ENCODE data around the gene NAALADL2.

NAALADL2 gene

DNA sequence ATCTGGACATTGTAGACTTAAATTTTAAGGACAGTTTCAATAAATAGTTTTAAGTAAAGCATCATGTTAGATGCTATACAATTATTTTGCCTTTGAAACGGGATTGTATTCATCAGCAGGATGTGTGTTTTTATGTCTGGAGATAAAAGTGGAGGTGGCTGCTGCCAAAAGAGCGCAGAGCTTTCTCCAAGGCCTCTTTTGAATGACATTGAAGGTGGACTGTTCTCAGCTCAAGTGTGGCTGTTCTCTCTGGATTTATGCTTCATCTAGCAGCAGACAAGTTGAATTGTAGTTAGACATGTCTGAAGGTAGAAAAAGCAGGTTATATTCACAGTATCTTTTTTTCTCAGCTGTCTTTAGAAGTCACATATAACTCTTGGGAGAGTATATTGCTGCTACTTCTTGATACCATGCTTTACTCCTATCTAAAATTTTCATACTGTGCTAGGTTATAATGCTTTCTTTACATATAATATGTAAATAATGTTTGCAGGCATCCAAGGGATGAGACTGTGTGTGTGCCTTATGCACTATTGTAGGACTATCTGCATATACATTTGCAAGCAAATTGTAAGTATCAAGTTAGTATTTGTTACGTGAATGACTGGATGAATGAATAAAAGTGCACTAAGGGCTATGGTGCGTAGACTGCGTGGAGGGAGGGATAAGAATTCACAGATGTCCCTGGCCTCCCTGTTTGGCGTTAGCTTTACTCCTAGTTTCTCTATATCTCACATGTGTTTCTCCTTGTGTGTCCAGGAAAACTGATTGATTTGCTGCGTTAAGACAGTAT is 340.1 kb downstream of the NAALADL2 start:
- no peak for DNase-seq (ENCODE audit: low read depth in 3 of 3, low spot score in 1 of 3)

DNA sequence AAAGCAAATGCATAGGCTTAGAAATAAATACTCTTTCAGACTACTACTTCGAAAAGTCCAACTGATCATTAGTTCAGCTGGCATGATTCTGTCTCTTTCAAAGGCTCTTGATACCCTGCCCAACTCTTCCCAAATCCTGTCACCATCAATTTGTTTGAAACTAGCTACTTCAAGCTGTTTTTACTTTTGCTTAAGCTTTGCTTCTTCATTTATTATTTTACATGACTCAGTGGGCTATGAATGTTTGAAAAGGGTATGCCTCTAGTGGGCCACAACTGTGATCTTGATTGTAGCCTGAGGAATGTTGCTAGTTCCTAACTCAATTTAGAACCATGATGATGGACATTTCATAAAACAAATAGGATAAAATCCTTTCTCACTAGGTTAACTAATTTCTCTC is 340.8 kb downstream of the NAALADL2 start:
- no peak for DNase-seq (ENCODE audit: low read depth in 3 of 3, low spot score in 1 of 3)

DNA sequence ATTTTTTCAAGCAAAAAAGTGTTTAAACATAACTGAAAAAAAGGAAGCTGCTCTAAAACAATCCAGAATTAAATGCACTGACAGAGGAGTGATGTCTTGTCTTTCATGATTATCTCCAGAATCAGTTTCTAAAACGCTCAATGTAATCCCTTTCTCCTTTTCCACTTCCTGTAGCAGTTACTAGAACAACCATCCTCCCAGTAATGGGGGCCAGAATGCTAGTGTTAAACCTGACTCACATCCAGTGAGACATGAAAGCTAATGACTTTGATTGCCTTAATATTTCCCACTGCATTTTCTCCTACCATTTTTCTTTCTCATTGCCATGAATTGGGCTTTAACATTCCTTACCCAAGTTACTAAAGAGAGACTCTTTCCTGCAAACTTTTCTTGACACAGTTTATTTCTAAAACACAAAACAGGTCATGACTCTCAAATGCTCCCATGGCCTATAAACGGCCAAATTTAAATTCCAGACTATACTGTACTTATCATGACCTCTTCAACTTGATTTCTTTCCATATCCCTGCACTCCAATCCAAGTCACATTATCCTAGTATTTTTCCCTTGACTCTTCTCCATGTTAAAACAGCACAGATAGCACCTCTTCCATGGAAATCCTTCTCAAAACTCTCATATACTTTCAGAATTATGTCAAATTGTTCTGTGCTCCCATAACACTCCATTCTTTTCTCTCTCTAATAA is 341.4 kb downstream of the NAALADL2 start:
- no peak for DNase-seq (ENCODE audit: low read depth in 3 of 3, low spot score in 1 of 3)

DNA sequence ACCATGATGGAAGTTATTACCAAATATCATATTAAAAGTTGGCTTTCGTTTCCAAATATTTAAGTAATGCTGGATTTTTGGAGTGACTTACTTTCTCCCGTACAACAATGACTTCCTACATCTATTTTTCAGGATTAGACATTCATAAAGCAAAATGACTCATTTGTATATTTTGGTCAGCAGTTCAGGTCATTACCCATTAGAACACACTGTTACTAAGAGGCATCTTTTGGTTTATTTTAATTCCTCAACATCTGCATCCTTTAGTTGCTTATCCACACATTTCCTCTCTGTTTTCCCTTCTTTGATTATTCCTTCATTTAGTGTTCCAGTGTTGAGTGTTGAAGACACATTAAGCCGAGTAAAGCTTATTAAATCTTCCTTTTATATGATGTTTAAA is 348.2 kb downstream of the NAALADL2 start:
- no peak for DNase-seq (ENCODE audit: low read depth in 3 of 3, low spot score in 1 of 3)

DNA sequence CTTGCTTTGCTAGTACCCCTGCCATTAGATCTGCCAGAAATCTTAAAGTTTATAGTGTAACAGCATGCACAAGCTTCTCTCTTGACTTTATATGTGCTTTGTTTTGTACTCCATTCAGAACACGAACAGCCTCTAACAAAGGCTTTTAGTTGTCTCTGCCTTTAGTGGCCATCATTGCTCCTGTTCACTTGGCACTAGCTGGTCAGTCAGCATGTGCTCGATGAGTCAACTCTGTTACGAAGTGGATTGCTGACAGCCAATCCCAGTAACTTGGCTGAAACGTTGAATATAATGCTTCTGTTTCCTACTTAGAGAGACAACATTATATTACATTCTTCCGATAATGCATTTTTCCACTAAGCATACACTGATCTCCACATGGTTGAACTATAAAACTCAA is 349.2 kb downstream of the NAALADL2 start:
- DNase-seq (ENCODE audit: low read depth in 3 of 3, low spot score in 1 of 3): no peak

DNA sequence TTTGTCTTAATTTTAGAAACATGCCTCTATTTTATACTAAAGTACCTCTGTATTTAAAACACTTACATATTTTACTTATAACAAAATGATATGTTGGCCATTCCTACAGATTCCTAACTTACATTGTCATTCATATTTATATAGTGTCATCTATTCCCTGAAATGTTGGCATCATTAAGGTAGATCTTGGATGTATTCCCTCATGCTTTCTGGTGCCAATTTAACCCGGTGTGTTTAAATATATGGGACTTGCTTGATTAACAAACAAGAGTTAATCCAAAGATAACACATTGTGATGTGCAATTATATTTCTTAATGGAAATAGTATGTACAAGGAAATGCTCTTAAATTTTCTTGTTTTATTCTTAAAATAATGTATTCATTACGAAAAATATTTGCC is 352.3 kb downstream of the NAALADL2 start:
- no peak for DNase-seq (ENCODE audit: low read depth in 3 of 3, low spot score in 1 of 3)

DNA sequence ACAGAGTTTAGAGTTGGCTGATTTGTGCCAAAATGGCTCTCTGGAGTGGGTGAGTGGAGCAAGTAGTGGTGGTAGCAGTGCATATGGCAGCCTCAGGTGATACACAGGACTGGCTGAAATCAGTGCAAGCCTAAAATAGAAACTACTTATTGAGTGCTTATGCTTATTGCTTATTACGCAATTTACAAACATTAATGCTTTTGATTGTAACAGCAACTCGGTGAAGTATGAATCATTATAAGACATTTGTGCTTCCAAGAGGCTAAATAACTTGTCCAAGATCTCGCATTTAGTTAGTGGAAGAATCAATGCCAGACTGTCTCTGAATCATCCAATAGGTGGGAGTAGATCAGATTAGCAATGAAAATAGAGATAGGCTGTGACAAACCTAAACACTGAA is 353.8 kb downstream of the NAALADL2 start:
- DNase-seq (ENCODE audit: low read depth in 3 of 3, low spot score in 1 of 3): no peak

DNA sequence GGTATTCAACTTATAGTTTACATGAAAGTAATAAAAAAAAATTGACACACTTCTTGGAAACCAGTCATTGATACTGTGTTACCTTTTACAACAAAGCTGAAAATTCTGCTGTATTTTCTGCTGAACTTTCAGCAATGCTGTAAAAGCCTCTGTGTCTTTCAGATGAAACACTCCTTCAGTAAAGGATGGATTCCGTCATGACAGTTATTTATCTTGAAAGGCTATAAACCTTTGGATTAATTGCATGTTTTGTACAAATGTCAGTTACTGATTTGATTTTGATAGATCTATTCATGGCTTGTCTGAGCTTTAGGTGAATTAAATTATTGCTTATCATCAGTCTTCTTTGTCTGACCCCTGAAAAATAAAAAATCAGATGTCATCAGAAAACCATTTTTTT is 355.1 kb downstream of the NAALADL2 start:
- DNase-seq (ENCODE audit: low read depth in 3 of 3, low spot score in 1 of 3): no peak

DNA sequence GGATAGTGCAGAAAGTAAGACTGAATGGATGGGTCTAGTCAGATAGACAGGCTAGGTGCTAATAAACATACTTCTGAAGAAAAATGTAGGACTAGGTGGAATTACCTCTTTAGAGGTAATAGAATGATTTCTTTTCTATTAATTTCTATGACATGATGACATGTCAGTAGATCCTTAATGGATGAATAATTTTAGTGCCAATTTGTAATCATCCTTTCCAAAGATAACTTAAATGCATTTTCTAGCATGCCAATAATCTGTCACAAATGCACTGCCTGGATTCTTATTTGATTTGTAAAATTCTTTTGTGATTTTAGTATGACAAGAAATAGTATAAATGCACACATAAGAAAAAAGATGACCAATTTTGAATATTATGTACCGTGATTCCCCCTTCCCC is 356.7 kb downstream of the NAALADL2 start:
- no peak for DNase-seq (ENCODE audit: low read depth in 3 of 3, low spot score in 1 of 3)

DNA sequence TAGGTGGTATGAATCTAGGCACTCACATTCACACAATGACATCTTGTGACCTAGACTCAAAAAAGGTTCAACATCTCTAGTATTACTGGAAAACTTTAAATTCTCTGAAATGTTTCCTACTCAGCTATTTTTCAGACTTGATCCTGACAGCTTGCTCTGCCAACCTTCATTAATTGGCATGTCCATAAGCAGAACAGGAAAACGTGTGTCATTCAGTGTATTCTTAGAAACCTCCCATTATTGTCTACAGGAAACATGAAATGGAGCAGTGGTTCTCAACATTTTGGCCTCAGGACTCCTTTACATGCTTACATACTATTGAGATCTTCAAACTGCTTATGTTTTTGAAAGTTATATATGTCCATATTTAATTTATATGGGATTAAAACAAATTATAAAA is 363.2 kb downstream of the NAALADL2 start:
- DNase-seq (ENCODE audit: low read depth in 3 of 3, low spot score in 1 of 3): no peak

DNA sequence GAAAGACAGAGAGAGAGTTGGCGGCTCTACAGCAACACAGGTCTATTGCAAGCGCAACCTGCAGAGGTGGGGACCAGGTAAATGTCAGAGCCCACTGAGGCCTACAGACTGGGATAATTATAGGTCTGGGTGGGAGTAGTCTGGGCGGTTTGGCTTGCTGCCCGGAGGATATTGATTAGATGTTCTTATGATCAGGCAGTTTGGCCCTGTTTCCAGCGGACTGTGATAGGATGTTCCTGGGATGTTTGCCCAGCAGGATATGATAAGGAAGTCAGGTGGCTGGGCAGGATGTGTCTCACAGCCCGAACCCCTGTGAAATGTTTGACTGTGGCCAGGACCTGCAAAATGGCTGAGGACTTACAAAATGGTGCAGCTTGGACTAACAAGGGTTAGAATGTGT is 364.9 kb downstream of the NAALADL2 start:
- no peak for DNase-seq (ENCODE audit: low read depth in 3 of 3, low spot score in 1 of 3)

DNA sequence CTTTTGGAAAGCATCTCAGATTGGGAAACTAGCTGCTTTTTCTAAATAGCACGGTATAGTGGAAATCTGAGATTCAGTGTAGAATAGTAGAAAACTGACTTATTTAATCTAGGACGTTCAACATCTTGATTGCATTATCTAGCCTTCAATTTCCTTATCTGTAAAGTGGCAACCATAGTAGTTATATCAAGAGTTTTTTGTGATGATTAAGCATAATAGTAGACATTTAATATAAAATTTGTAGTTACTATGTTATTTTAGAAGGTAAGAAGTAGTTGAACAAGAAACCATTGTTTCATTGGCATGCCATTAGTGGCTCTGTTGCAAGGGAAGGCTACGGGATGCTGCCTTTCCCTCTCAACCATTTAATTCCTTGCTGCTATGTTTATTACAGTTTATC is 367.3 kb downstream of the NAALADL2 start:
- DNase-seq (ENCODE audit: low read depth in 3 of 3, low spot score in 1 of 3): no peak

DNA sequence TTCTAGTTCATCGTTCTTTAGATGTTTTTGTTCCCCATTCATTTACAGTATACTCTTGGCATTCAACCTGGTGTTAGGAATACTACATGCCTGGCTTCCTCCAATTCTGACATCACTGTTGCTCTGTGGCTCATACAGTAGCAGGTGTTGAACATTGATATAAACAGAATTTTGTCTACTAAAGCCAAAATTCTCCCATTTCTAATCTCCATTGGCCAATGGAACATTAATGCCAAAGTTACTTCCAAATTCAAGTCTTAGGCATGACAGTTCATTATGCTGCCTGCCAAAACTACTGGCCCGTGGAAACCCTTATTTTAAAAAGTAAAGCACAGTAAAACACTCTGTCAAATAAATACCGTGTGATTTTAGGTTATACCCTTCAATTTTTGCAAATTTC is 368.0 kb downstream of the NAALADL2 start:
- no peak for DNase-seq (ENCODE audit: low read depth in 3 of 3, low spot score in 1 of 3)

DNA sequence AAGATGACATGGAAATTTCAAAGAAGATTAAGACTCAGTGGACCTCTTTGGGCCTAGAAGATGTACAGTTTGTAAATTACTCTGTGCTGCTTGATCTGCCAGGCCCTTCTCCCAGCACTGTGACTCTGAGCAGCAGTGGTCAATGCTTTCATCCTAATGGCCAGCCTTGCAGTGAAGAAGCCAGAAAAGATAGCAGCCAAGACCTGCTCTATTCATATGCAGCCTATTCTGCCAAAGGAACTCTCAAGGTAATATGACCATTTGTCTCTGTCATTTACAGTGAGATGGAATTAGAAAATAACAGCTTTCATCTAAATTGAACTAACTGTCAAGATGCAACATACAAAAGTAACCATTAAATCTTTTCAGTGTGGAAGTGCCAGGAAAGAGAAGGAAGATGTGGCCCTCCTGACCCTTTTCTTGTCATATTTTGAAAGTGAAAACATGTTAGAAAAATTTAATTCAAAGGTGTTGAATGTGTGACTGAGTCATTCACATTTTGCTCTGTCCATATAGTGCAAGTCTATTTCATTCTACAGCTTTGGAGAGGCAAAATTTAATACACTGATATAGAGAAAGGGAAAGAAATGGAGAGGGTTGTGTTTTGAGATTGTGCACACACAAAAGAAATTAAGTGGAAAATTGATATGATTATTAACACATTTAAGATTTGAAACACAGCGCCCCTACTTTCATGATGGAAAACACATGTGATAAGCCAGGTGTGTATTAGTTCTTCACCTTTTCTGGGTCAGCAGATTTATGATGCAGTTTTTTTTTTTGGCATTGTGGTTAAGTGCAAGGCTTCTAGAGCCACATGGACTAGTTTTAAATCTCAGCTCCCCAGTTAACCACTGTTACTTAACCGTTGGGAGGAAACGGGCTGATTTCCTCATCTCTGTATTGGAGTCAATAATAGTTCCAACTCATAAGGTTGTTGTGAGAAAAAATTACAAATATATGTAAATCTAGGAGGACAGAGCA is 375.1 kb downstream of the NAALADL2 start:
- DNase-seq (ENCODE audit: low read depth in 3 of 3, low spot score in 1 of 3): no peak

DNA sequence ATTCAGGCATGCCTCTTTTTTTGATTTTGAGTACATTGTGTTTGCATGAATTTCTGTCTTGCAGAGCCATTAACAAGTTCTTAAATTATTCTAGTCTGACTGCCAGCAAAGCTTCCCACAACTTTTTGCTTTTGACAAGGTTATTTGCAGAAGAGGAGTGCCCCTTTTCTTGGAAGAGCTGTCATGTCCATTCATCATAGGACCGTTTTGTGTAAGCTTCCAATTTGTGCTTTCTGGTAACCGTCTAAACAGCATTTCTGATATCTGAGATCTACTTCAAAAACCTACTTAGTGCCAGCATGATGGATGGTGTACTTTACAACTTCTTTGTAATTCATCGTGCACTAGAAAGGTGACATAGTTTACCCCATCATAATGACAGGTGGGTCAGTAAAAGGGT is 379.7 kb downstream of the NAALADL2 start:
- no peak for DNase-seq (ENCODE audit: low read depth in 3 of 3, low spot score in 1 of 3)

DNA sequence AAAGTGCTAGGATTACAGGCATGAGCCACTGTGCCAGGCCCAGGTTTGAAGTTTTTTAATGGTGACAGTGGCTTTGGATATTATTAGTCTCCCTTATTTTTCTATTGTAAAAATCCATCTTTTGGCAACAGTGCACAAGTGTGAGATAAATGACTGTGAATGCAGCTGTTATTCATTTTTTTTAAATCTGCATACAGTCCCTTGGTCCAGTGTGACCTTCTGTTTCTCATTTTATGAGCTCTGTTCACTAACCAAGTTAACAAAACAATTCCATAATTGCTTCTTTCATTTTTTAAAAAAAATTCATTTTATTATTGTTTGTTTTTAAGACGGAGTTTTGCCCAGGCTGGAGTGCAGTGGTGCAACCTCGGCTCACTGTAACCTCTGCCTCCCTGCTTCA is 381.8 kb downstream of the NAALADL2 start:
- DNase-seq (ENCODE audit: low read depth in 3 of 3, low spot score in 1 of 3): no peak

DNA sequence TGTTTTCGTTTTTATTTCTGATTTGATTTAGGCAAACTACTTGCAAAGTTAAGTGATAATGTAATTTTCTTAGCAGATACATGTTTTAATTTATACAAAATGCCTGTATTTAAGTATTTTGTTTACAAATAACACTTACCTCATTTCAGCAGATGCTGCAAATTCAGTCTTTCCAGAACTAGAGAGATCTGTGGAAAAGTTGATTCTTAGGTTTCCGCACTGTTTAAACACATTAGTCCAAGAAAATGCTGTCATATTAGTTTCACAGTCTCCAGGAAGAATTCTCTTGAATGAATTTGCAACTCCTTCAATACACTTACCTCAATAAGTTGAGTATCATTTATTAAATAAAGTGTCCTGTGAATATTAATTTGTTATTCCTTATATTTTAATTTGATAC is 383.1 kb downstream of the NAALADL2 start:
- no peak for DNase-seq (ENCODE audit: low read depth in 3 of 3, low spot score in 1 of 3)

DNA sequence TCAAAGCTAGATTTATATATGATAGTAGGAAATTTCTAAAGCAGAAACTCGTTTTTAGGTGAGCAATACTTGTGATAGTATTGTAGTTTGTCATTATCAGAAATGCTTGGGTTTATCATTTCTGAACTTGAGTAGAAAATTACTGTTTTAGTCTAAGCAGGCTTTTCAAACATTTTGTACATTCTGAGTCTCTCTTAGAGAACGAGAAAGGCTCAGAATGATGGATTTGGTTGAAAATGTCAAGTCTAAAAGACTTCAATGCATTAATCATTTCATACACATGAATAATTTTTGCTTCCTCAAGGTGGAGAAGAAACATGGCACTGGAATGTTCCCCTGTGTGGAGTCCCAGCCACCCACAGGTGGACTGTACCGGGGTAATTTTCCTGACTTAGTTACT is 387.1 kb downstream of the NAALADL2 start:
- no peak for DNase-seq (ENCODE audit: low read depth in 3 of 3, low spot score in 1 of 3)

DNA sequence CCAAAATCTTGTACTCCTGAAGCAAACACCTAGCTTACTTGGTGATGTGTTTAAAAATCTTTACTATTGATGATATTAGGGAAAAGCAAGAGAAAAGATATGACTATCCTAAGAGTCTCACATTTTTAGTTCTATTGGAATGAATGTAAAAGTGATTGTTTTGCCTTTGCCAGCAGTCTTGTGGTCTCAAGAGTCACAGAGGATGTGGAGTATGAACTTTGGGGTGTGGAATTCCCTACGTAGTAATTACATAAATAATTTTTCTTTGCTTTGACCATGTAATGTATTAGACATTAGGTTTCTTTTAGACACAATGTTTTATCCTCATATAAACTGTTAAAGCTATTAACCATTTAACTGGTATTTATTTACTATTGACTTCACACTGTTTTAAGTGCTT is 387.6 kb downstream of the NAALADL2 start:
- no peak for DNase-seq (ENCODE audit: low read depth in 3 of 3, low spot score in 1 of 3)

DNA sequence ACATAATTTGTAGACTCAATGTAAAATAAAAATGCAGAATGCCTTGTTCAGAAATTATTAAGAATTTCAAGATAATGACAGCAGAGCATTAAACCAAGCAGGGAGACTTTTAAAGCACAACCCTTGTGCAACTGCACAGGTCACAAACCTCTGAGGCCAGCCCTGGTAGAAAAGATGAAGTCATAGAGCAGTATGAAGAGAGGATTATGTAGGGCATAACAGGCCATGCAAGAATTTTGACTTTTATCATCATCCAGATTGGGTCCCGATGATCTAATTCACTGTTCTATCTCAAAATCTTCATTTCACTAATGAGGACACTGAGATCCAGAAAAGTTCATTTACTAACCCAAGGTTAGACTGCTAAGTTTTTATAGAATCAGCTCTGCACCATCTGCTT is 388.5 kb downstream of the NAALADL2 start:
- DNase-seq (ENCODE audit: low read depth in 3 of 3, low spot score in 1 of 3): no peak

DNA sequence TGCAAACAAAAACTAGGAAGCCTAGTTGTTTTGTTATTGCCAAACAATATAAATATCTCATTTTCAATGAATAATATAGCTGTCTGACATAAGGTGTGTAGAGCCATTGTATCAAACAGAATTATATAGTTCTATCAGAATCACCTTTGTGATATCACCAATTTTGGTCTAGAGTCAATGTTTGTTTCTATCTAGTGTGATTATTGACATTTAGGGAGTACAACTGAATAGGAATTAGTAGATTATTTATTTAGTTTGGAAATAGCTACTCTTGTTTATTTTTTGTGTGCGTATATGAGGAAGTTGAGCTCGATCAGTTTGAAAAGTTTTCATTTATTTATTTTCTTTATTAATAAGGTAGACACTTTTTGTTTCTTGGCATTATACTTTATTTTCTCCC is 389.7 kb downstream of the NAALADL2 start:
- no peak for DNase-seq (ENCODE audit: low read depth in 3 of 3, low spot score in 1 of 3)

DNA sequence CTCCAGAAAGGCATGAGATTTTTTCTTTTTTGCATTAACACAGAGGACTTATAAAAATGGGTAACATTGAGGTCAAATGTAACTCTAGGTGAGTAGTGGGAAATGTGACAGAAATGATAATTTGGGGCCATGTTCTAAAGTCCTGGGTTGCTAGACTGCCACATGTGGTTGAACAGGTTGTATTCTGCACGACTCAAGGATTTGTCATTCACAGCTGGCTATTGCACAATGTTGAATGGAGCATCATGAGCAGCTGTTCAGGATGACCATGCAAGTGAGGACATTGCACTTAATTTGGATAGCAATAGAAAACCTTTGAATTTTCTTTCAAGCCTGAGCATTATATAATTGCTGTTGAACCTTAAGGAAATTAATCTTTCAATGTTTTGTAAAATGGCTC is 396.6 kb downstream of the NAALADL2 start:
- no peak for DNase-seq (ENCODE audit: low read depth in 3 of 3, low spot score in 1 of 3)

Data from stimulated activated CD4-positive, alpha-beta T cell treated with anti-CD3 and anti-CD28 coated beads, TNF-alpha, amount 100 ng/mL, for 1 hour (primary cell).